Common myeloid progenitor, CD34-positive (primary cell): ENCODE results near the gene LCE3C.

Experiments used
- CTCF ChIA-PET: fragments of 350-600 bp; sonication (Branson Sonifier 250); formaldehyde crosslinking; loops from one replicate; lab custom pipeline; 2021; ENCODE audit warnings: antibody characterized with exemption; lab: Charles Lee
- POLR2A ChIA-PET: fragments of 350-600 bp; sonication (Branson Sonifier 250); formaldehyde crosslinking; loops from one replicate; lab custom pipeline; 2021; ENCODE audit warnings: antibody characterized with exemption; lab: Charles Lee
- DNase-seq, 3 donors: peaks; one replicate each; pipeline versions ENCODE4 v3.0.0 to v3.0.0-alpha.2; 2013
- H3K27ac ChIP-seq, 2 experiments: 1 replicate in 1 of 2; 2 replicates in 1 of 2; pipeline ENCODE4 v1.7.0; 2013; ENCODE audit warnings: inconsistent platforms in 2 of 2, low read length in 2 of 2, mild to moderate bottlenecking in 2 of 2, low read depth in 1 of 2, moderate library complexity in 1 of 2; ENCODE audit not compliant: severe bottlenecking in 2 of 2, insufficient read depth in 1 of 2, poor library complexity in 1 of 2
- H3K27me3 ChIP-seq, 5 experiments: replicated peaks in 2 of 5; 1 replicate in 3 of 5; 2 replicates in 2 of 5; pipeline versions ENCODE4 v1.6.1 to v1.7.0; 2013; ENCODE audit warnings: low read length in 4 of 5, mild to moderate bottlenecking in 2 of 5, moderate library complexity in 2 of 5, inconsistent platforms in 1 of 5; ENCODE audit not compliant: insufficient read depth in 5 of 5, control insufficient read depth in 4 of 5
- H3K36me3 ChIP-seq, 4 experiments: 1 replicate in 2 of 4; 2 replicates in 2 of 4; pipeline versions ENCODE4 v1.6.1 to v1.7.0; 2013; ENCODE audit warnings: low read length in 3 of 4, control low read depth in 1 of 4, mild to moderate bottlenecking in 1 of 4; ENCODE audit not compliant: control insufficient read depth in 4 of 4, insufficient read depth in 4 of 4
- H3K4me1 ChIP-seq, 4 experiments: 1 replicate in 3 of 4; 2 replicates in 1 of 4; pipeline versions ENCODE4 v1.6.1 to v1.7.1; 2013; ENCODE audit warnings: low read length in 3 of 4, mild to moderate bottlenecking in 3 of 4, control low read depth in 1 of 4, inconsistent platforms in 1 of 4, moderate library complexity in 1 of 4; ENCODE audit not compliant: control insufficient read depth in 4 of 4, insufficient read depth in 4 of 4; ENCODE audit errors: control extremely low read depth in 1 of 4
- H3K4me3 ChIP-seq, 7 experiments: 1 replicate in 4 of 7; 2 replicates in 3 of 7; pipeline versions ENCODE4 v1.5.1 to v1.7.0; 2013; ENCODE audit warnings: mild to moderate bottlenecking in 7 of 7, low read length in 6 of 7, moderate library complexity in 6 of 7, inconsistent platforms in 2 of 7, low read depth in 2 of 7, control low read depth in 1 of 7; ENCODE audit not compliant: insufficient read depth in 4 of 7, control insufficient read depth in 1 of 7; ENCODE audit errors: extremely low read depth in 1 of 7
- H3K9me3 ChIP-seq, 5 experiments: 1 replicate in 4 of 5; 2 replicates in 1 of 5; pipeline versions ENCODE4 v1.6.1 to v1.7.1; 2013; ENCODE audit warnings: low read length in 4 of 5, mild to moderate bottlenecking in 2 of 5, inconsistent platforms in 1 of 5, low read depth in 1 of 5, moderate library complexity in 1 of 5; ENCODE audit not compliant: control insufficient read depth in 4 of 5, insufficient read depth in 2 of 5; ENCODE audit errors: control extremely low read depth in 1 of 5
- WGBS: methylation state at CpG from one replicate; pipeline ENCODE4 v1.1.5; 2013; ENCODE audit not compliant: insufficient coverage; 5-methylcytosine and 5-hydroxymethylcytosine counted together

LCE3C gene

GRCh38 chr1:152626744-152627143, 26.7 kb downstream of the LCE3C start:
- Histone ChIP-seq H3K9me3 (peaks cover 0 to 4% (median 0%) of the 10 kb centered on the region in 5 experiments), H3K36me3 (no peaks in the 10 kb centered on the region), H3K27me3 (peaks cover 0 to 24% (median 6%) of the 10 kb centered on the region in 5 experiments), H3K4me3 (no peak overlapping the region), H3K4me1 (peaks cover 0 to 13% (median 5%) of the 10 kb centered on the region in 4 experiments), H3K27ac (no peak overlapping the region)
- POLR2A ChIA-PET: no interaction called here
- no CpG with 5 or more reads among the region's 1 CpG for WGBS
- CTCF ChIA-PET: no interaction called here
- DNase-seq: no peak

DNA sequence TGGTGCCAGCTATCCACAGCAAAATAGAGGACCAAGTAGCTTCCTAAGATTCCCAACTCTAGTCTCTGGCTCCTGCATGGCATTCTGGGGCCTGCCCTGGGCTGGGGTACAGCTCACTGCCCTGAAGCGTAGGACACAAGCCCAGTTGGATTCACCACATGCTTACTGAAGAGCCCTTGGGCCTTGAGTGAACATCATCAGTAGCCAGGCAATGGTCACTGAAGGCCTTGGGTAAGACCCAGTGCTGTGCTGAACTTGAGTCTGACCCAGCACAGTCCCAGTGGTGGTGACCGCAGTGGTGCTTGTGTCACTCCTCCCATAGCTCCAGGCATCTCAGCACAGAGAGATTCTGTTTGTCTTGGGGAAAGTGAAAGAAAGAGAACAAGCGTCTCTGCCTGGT, 30.6 kb downstream of the LCE3C start:
- CTCF ChIA-PET: no interaction called here

DNA sequence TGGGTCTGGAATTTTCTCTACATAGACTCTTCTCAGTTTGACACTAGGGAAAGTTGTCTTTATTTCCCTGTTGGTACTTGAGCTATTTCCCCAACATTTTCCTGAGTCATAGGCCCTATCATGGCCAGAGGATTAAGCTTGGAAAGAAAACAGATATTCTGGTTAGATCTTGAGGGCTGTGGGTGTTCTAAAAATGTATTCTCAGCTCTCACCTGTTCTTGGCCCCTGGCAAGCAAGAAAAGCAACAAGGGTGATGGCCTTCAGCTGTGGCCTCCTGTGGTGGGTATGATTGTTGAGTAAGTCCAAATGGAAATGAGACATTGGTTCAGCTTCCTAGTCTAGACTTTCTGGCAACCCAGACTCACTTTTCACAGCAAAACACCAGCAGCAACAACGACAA, 40.3 kb downstream of the LCE3C start:
- H3K27me3 ChIP-seq: peaks cover 0 to 6% (median 0%) of the 10 kb centered on the region in 5 experiments
- CTCF ChIA-PET: interaction anchor here (1.6 kb wide), 1 partner anchor 15 kb away, joined by 5 read pairs; no protein-coding TSS in a partner anchor
- no peaks in the 10 kb centered on the region for H3K36me3 ChIP-seq
- no peak overlapping the region for H3K4me3 ChIP-seq
- H3K27ac ChIP-seq: no peak overlapping the region
- H3K9me3 ChIP-seq: peaks cover 0 to 9% (median 0%) of the 10 kb centered on the region in 5 experiments
- POLR2A ChIA-PET: no interaction called here
- no peak for DNase-seq
- WGBS: no CpG with 5 or more reads among the region's 1 CpG
- no peaks in the 10 kb centered on the region for H3K4me1 ChIP-seq

More for the DNA sequence above, 30.6 kb downstream of the LCE3C start:
- no peak overlapping the region for H3K27ac ChIP-seq
- H3K36me3 ChIP-seq: no peaks in the 10 kb centered on the region
- no peak overlapping the region for H3K4me3 ChIP-seq
- DNase-seq: no peak
- peaks cover 0 to 10% (median 0%) of the 10 kb centered on the region in 5 experiments for H3K27me3 ChIP-seq
- H3K9me3 ChIP-seq: peaks cover 0 to 7% (median 1%) of the 10 kb centered on the region in 5 experiments
- WGBS: 100% methylated on average over 1 of the region's 3 CpGs
- H3K4me1 ChIP-seq: no peaks in the 10 kb centered on the region
- POLR2A ChIA-PET: no interaction called here

DNA sequence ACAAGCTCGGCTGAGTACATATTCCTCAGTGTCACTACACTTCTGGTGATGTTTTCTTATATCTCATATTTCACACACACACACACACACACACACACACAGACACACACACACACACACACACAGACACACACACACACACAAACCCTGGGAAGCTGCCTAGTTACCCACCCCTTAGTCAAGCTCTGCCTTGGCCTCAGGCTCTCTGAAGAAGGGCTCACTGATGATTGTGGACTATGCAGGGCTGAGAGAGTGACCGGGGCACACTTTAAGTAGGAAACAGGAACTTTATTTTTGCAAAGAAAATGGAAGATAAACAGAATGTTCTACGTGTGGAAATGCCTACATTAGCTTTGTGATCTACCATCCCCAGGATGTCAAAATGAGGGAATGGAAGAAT, 43.9 kb downstream of the LCE3C start:
- H3K4me3 ChIP-seq: no peak overlapping the region
- H3K9me3 ChIP-seq: peaks cover 0 to 2% (median 0%) of the 10 kb centered on the region in 5 experiments
- no peaks in the 10 kb centered on the region for H3K36me3 ChIP-seq
- no peak overlapping the region for H3K27ac ChIP-seq
- no peaks in the 10 kb centered on the region for H3K4me1 ChIP-seq
- CTCF ChIA-PET: interaction anchor here (2.2 kb wide), 1 partner anchor 10 kb away, joined by 6 read pairs; no protein-coding TSS in a partner anchor
- no peak for DNase-seq
- POLR2A ChIA-PET: no interaction called here
- H3K27me3 ChIP-seq: peaks cover 0 to 8% (median 0%) of the 10 kb centered on the region in 5 experiments
- 69% methylated on average over 3 of the region's 3 CpGs for WGBS

- Histone ChIP-seq H3K9me3 (no peaks in the 10 kb centered on the region), H3K36me3 (no peaks in the 10 kb centered on the region), H3K4me1 (no peaks in the 10 kb centered on the region), H3K27ac (no peak overlapping the region), H3K4me3 (no peak overlapping the region), H3K27me3 (peaks cover 0 to 11% (median 2%) of the 10 kb centered on the region in 5 experiments)
- 100% methylated on average over 1 of the region's 3 CpGs for WGBS
- CTCF ChIA-PET: interaction anchor here (0.6 kb wide), 2 partner anchors 8 to 9 kb away, joined by 3 read pairs; no protein-coding TSS in a partner anchor
- DNase-seq: no peak
- POLR2A ChIA-PET: no interaction called here
These were observed 45.1 kb downstream of the LCE3C start for GRCh38 chr1:152645146-152645545.

- POLR2A ChIA-PET: no interaction called here
- Histone ChIP-seq H3K27me3 (peaks cover 0 to 14% (median 5%) of the 10 kb centered on the region in 5 experiments), H3K36me3 (no peaks in the 10 kb centered on the region), H3K4me3 (no peak overlapping the region), H3K9me3 (no peaks in the 10 kb centered on the region), H3K27ac (no peak overlapping the region), H3K4me1 (no peaks in the 10 kb centered on the region)
- CTCF ChIA-PET: no interaction called here
- DNase-seq: no peak
These were observed 46.6 kb downstream of the LCE3C start for GRCh38 chr1:152646656-152647055.
